ENCODE measurements around the gene AFF1. TPM values are rescaled to one million over a fixed set of nuclear protein-coding genes. Genes with fewer than 3 reads are reported as not detected.

The AFF1 gene
- total RNA-seq, 1 donor = 21.9 TPM

- H3K4me3 ChIP-seq (ENCODE audit: low read depth, low read length) = no peak overlapping the region
- DNase-seq (ENCODE audit: low read depth) = peak; percentile 65
- TF ChIP-seq CTCF (IDR thresholded peaks at IDR 0.05; ENCODE audit: insufficient read depth, low read length) = no peak
These were observed 7.4 kb downstream of the AFF1 start for GRCh38 chr4:86942185-86942666.

- DNase-seq (ENCODE audit: low read depth) = peak; percentile 17
- no peak overlapping the region for H3K4me3 ChIP-seq (ENCODE audit: low read depth, low read length)
- no peak for TF ChIP-seq CTCF (IDR thresholded peaks at IDR 0.05; ENCODE audit: insufficient read depth, low read length)
These were observed 10.4 kb downstream of the AFF1 start for GRCh38 chr4:86944964-86945781.

- no peak for DNase-seq (ENCODE audit: low read depth)
- no peak overlapping the region for H3K4me3 ChIP-seq (ENCODE audit: low read depth, low read length)
- no peak for TF ChIP-seq CTCF (IDR thresholded peaks at IDR 0.05; ENCODE audit: insufficient read depth, low read length)
These were observed 12.2 kb downstream of the AFF1 start for GRCh38 chr4:86946868-86947500.

GRCh38 chr4:86947501-86948120 lies 12.8 kb downstream of the AFF1 start:
- no peak for DNase-seq (ENCODE audit: low read depth)
- H3K4me3 ChIP-seq (ENCODE audit: low read depth, low read length) = no peak overlapping the region
- no peak for TF ChIP-seq CTCF (IDR thresholded peaks at IDR 0.05; ENCODE audit: insufficient read depth, low read length)

GRCh38 chr4:86948276-86948675 lies 13.5 kb downstream of the AFF1 start:
- DNase-seq (ENCODE audit: low read depth) = no peak
- TF ChIP-seq CTCF (IDR thresholded peaks at IDR 0.05; ENCODE audit: insufficient read depth, low read length) = no peak

GRCh38 chr4:86950831-86951525 lies 16.2 kb downstream of the AFF1 start:
- no peak for DNase-seq (ENCODE audit: low read depth)
- no peak for TF ChIP-seq CTCF (IDR thresholded peaks at IDR 0.05; ENCODE audit: insufficient read depth, low read length)
- no peak overlapping the region for H3K4me3 ChIP-seq (ENCODE audit: low read depth, low read length)

More at GRCh38 chr4:86948276-86948675, 13.5 kb downstream of the AFF1 start:
- no peak overlapping the region for H3K4me3 ChIP-seq (ENCODE audit: low read depth, low read length)

Measured in fibroblast of the aortic adventitia (primary cell).